HUES64 (cell line): ENCODE results near the gene TMEM8B.
"Not testable (repeated sequence)": the region's sequence is repeated elsewhere in the genome, so short reads cannot be mapped to it uniquely, and the experiment has no call there.

ENCODE experiments used
- H3K27ac ChIP-seq: 2 replicates; pipeline ENCODE4 v1.7.0; 2013; ENCODE audit warnings: low read depth, low read length, inconsistent platforms
- H3K27me3 ChIP-seq: 2 replicates; pipeline ENCODE4 v1.6.1; 2013; ENCODE audit warnings: mild to moderate bottlenecking, low read length; ENCODE audit not compliant: insufficient read depth
- H3K36me3 ChIP-seq: 2 replicates; pipeline ENCODE4 v1.6.1; 2013; ENCODE audit warnings: mild to moderate bottlenecking, low read length; ENCODE audit not compliant: insufficient read depth
- H3K4me1 ChIP-seq: 2 replicates; pipeline ENCODE4 v1.6.1; 2013; ENCODE audit warnings: mild to moderate bottlenecking, low read length, moderate library complexity; ENCODE audit not compliant: insufficient read depth
- H3K4me3 ChIP-seq: 2 replicates; pipeline ENCODE4 v1.5.1; 2013; ENCODE audit warnings: mild to moderate bottlenecking, low read length, moderate library complexity
- H3K9ac ChIP-seq: 2 replicates; pipeline ENCODE4 v1.6.1; 2013; ENCODE audit warnings: mild to moderate bottlenecking, low read depth, low read length
- H3K9me3 ChIP-seq: 2 replicates; pipeline ENCODE4 v1.6.1; 2013; ENCODE audit warnings: low read depth, low read length; ENCODE audit not compliant: insufficient read depth
- WGBS: fragments of 150-250, 120-280 bp; methylation state at CpG from one replicate; pipeline ENCODE4 v1.1.7; 2013; ENCODE audit warnings: missing lambda C conversion rate; 5-methylcytosine and 5-hydroxymethylcytosine counted together

TMEM8B gene

DNA sequence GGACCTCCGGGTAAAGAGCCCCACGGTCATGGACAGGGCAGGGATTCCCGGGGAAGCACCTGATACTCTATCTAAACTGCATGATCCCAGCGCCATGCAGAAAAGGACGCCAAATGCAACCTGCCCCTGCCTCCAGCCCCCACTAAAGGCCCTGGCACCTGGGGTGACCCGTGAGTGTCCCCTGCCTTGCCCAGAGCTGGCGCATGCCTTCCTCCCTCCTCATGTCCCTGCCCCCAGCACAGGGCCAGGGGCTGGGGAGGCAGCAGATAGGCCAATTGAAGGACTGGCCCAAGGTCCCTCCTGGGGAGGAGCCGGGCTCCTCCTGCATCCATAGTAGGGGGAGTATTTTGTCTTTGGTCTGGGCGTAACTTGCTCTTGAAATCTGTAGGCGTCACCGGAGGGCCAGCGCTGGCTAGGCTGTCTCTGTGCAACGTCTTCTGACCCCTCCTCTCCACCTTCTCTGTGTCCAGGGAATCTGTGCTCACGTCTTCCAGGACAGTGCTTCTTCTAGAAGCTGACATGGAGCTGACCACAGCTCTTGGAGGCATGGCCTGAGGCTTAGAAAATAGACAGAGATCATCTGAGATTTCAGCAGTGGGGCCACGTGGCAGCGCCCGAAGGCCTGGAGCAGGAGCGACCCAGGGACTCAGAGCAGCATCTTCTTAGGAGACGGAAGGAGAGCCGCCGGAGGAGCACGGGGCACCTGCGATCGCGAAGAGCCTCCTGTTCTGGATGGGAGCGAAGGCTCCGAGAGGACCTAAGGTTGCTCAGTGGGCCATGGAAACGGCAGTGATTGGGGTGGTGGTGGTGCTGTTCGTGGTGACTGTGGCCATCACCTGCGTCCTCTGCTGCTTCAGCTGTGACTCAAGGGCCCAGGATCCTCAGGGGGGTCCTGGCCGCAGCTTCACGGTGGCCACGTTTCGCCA is 80.9 kb downstream of the TMEM8B start:
- no peaks in the 10 kb centered on the region for H3K9me3 ChIP-seq
- no peaks in the 10 kb centered on the region for H3K27me3 ChIP-seq
- H3K36me3 ChIP-seq: no peaks in the 10 kb centered on the region
- no peak overlapping the region for H3K9ac ChIP-seq
- H3K27ac ChIP-seq: no peak overlapping the region
- 92% methylated on average over 34 of the region's 34 CpGs for WGBS
- no peak overlapping the region for H3K4me3 ChIP-seq
- H3K4me1 ChIP-seq: peaks cover 38% of the 10 kb centered on the region

DNA sequence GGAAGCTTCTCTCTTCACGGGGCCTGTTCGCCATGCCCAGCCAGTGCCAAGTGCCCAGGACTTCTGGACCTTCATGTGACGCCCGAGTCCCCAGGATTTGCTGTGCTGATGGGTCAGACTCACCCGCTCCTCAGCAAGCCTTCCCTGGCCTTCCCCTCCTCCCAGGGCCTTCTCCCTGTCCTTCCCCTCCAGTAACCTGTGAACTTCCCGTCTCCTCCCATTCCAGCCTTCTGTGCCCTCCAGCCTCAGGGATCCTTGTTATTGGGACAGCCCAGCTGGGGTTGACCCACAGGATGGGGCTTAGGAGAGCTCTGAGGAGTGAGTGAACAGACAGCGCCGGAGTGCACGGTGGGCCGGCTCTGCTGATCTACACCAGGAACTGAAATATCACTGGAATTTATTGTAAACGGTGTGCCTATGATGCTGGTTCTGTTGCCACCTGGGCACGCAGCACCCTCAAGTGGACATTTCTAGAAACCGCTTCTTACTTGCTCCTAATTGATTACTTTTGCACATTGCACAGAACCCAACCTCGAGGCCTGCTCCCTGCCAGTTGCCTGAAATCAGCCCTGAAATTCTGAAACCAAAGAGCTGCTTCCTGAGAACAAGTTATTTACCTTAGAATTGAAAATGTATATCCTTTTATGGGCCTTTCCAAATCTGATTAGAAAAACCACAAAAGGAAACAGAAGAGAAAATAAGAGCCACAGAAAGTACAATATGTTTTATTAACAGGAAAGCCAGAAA is 81.8 kb downstream of the TMEM8B start:
- Histone ChIP-seq H3K36me3 (no peaks in the 10 kb centered on the region), H3K27ac (no peak overlapping the region), H3K9me3 (no peaks in the 10 kb centered on the region), H3K9ac (no peak overlapping the region), H3K27me3 (no peaks in the 10 kb centered on the region), H3K4me1 (peaks cover 38% of the 10 kb centered on the region), H3K4me3 (no peak overlapping the region)
- WGBS: 84% methylated on average over 14 of the region's 14 CpGs

DNA sequence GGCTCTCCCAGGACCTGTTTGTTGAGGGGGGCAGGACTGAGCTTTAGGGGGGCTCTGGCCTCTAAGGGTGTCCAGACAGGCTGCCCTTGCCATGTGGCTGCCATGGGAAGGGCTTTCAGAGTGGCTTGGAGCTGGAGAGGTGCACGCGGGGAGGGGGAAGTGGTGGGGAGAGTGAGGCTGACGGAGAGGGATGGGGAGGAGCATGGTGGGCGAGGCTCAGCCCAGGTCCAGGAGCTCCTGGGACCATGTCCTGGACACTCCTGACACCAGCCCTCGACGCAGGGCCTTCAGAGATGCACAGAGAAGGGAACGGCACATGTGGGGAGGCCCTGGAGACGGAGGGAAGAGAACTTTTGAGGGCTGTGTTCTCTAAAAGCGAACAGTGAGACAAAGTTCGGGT is 82.7 kb downstream of the TMEM8B start:
- Histone ChIP-seq H3K4me1 (peaks cover 41% of the 10 kb centered on the region), H3K36me3 (no peaks in the 10 kb centered on the region), H3K9ac (no peak overlapping the region), H3K27ac (no peak overlapping the region), H3K4me3 (no peak overlapping the region), H3K9me3 (no peaks in the 10 kb centered on the region), H3K27me3 (no peaks in the 10 kb centered on the region)
- WGBS: 88% methylated on average over 10 of the region's 10 CpGs

DNA sequence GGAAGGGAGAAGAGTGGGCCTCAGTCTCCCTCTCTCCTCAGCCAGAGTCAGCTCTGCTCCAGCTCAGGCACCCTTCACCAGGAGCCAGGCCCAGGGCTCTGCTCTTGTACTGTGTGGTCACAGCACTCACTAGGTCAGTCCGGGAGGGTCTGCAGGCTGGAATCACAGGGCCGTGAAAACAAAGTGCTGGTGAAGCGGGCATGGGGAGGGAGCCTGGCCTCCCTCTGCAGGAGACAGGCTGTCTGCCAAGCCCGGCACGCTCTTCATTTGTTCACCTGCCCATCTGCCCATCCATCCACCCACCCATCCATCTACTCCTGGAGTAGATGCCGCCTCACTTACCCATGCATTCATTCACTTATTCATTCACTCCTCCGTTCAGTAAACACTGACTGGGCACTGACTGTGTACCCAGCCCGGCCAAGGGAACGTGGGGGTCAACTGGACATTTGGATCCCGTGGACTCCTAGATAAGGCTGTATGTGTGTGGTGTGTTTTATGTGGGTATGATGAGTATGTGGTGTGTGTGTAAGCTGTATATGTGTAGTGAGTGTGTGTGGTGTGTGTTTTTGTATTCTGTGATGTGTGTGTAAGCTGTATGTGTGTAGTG is 83.9 kb downstream of the TMEM8B start:
- 88% methylated on average over 10 of the region's 10 CpGs for WGBS
- Histone ChIP-seq H3K27ac (no peak overlapping the region), H3K4me3 (no peak overlapping the region), H3K36me3 (no peaks in the 10 kb centered on the region), H3K4me1 (peaks cover 29% of the 10 kb centered on the region), H3K9me3 (no peaks in the 10 kb centered on the region), H3K27me3 (no peaks in the 10 kb centered on the region), H3K9ac (no peak overlapping the region)

DNA sequence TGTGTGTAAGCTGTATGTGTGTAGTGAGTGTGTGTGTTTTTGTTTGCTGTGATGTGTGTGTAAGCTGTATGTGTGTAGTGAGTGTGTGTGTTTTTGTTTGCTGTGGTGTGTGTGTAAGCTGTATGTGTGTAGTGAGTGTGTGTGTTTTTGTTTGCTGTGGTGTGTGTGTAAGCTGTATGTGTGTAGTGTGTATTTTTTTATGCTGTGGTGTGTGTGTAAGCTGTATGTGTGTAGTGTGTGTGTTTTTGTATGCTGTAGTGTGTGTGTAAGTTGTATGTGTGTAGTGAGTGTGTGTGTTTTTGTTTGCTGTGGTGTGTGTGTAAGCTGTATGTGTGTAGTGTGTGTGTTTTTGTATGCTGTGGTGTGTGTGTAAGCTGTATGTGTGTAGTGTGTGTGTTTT is 84.4 kb downstream of the TMEM8B start:
- H3K9ac ChIP-seq, H3K4me3 ChIP-seq, H3K27ac ChIP-seq, H3K9me3 ChIP-seq, H3K27me3 ChIP-seq, H3K36me3 ChIP-seq: not testable (repeated sequence)
- peaks cover 24% of the 10 kb centered on the region for H3K4me1 ChIP-seq

DNA sequence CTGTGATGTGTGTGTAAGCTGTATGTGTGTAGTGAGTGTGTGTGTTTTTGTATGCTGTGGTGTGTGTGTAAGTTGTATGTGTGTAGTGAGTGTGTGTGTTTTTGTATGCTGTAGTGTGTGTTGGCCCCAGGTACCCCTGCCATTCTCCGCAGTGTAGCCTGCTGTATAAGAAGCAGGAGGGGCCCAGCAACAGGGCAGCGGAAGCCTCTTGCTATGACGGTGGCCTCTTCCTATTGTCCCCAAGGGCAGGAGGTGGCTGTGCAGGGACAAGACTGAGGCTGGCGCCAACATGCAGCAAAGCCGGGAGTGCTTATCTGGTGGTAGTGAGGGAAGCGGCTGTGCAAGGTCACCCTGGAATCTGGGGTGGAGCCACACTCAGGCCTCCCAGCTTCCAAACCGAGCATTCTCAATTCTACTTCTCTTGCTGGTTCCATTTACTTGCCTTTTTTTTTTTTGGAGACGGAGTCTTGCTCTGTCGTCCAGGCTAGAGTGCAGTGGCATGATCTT is 85.3 kb downstream of the TMEM8B start:
- no peaks in the 10 kb centered on the region for H3K27me3 ChIP-seq
- no peak overlapping the region for H3K4me3 ChIP-seq
- H3K36me3 ChIP-seq: no peaks in the 10 kb centered on the region
- H3K9ac ChIP-seq: no peak overlapping the region
- peaks cover 15% of the 10 kb centered on the region for H3K4me1 ChIP-seq
- no peaks in the 10 kb centered on the region for H3K9me3 ChIP-seq
- no peak overlapping the region for H3K27ac ChIP-seq
- 74% methylated on average over 9 of the region's 9 CpGs for WGBS
